DND-41 (cell line): ENCODE measurements around the gene TRIM9.

Experiments
- ATAC-seq: fragments of 200-7000 bp; cut with Tn5 transposase; 3 replicates; pipeline ENCODE4 v1.9.1; 2021; ENCODE audit warnings: low read depth; ENCODE audit not compliant: insufficient read depth
- DNase-seq: peaks from one replicate; pipeline ENCODE4 v3.0.0-alpha.2; 2020
- H2AFZ ChIP-seq: 2 replicates; pipeline ENCODE4 v1.6.0; 2012; ENCODE audit warnings: low read depth, low read length
- H3K27ac ChIP-seq: 2 replicates; pipeline ENCODE4 v1.5.1; 2012; ENCODE audit warnings: low read length, inconsistent platforms
- H3K27me3 ChIP-seq: fragments of 200-600 bp; sonication (generic); 2 replicates; pipeline ENCODE4 v1.6.0; 2012; ENCODE audit warnings: low read length, mild to moderate bottlenecking, inconsistent platforms; ENCODE audit not compliant: insufficient read depth, poor library complexity
- H3K36me3 ChIP-seq: 2 replicates; pipeline ENCODE4 v1.5.1; 2012; ENCODE audit warnings: low read length, inconsistent platforms; ENCODE audit not compliant: insufficient read depth
- H3K4me1 ChIP-seq: 2 replicates; pipeline ENCODE4 v1.5.1; 2012; ENCODE audit warnings: mild to moderate bottlenecking, low read length; ENCODE audit not compliant: insufficient read depth
- H3K4me2 ChIP-seq: 2 replicates; pipeline ENCODE4 v1.6.0; 2012; ENCODE audit warnings: mild to moderate bottlenecking, moderate library complexity, low read length, inconsistent platforms; ENCODE audit not compliant: insufficient read depth
- H3K4me3 ChIP-seq, 2 experiments: fragments of 200-600 bp in 1 of 2; shearing (Covaris generic) in 1 of 2; 2 replicates each; pipeline ENCODE4 v1.5.1; 2012 to 2016; ENCODE audit warnings: inconsistent platforms in 2 of 2, low read length in 2 of 2, mild to moderate bottlenecking in 2 of 2, low read depth in 1 of 2, moderate library complexity in 1 of 2
- H3K79me2 ChIP-seq: 2 replicates; pipeline ENCODE4 v1.6.0; 2012; ENCODE audit warnings: low read length, inconsistent platforms; ENCODE audit not compliant: insufficient read depth
- H3K9ac ChIP-seq: 2 replicates; pipeline ENCODE4 v1.6.0; 2012; ENCODE audit warnings: low read depth, mild to moderate bottlenecking, inconsistent platforms, low read length, moderate library complexity
- H3K9me3 ChIP-seq: 2 replicates; pipeline ENCODE4 v1.5.1; 2012; ENCODE audit warnings: low read length, moderate library complexity, mild to moderate bottlenecking, inconsistent platforms; ENCODE audit not compliant: insufficient read depth, severe bottlenecking
- H4K20me1 ChIP-seq: 2 replicates; pipeline ENCODE4 v1.6.0; 2012; ENCODE audit warnings: low read length; ENCODE audit not compliant: insufficient read depth
- CTCF ChIP-seq: IDR thresholded peaks from 2 replicates; pipeline ENCODE4 v1.5.1; 2012; ENCODE audit warnings: borderline replicate concordance, low read length, moderate library complexity, mild to moderate bottlenecking; ENCODE audit not compliant: poor library complexity, severe bottlenecking; ENCODE audit errors: extremely low read depth
- EZH2 ChIP-seq: IDR thresholded peaks from 3 replicates; pipeline ENCODE4 v1.6.1; 2012; ENCODE audit warnings: borderline replicate concordance, low read depth, mild to moderate bottlenecking, moderate library complexity, low read length, inconsistent platforms; ENCODE audit not compliant: severe bottlenecking

The TRIM9 gene

GRCh38 chr14:51074701-51075385 is 20.1 kb downstream of the TRIM9 start:
- Histone ChIP-seq H3K27ac (no peak overlapping the region), H3K9me3 (no peaks in the 10 kb centered on the region), H3K27me3 (no peaks in the 10 kb centered on the region), H3K79me2 (no peaks in the 10 kb centered on the region), H2AFZ (no peak overlapping the region), H3K36me3 (no peaks in the 10 kb centered on the region), H3K4me3 (no peak overlapping the region), H3K4me1 (no peaks in the 10 kb centered on the region), H4K20me1 (no peaks in the 10 kb centered on the region), H3K4me2 (no peak overlapping the region), H3K9ac (no peak overlapping the region)
- no peak for DNase-seq
- no peak for TF ChIP-seq EZH2
- TF ChIP-seq CTCF: no peak
- ATAC-seq: no peak

GRCh38 chr14:51073731-51074130 is 21.2 kb downstream of the TRIM9 start:
- TF ChIP-seq CTCF: no peak
- no peak for TF ChIP-seq EZH2
- no peak for ATAC-seq
- no peak overlapping the region for H3K4me2 ChIP-seq
- no peak for DNase-seq
- no peaks in the 10 kb centered on the region for H3K9me3 ChIP-seq
- H2AFZ ChIP-seq: no peak overlapping the region
- H3K27me3 ChIP-seq: no peaks in the 10 kb centered on the region
- no peaks in the 10 kb centered on the region for H4K20me1 ChIP-seq
- no peaks in the 10 kb centered on the region for H3K4me1 ChIP-seq
- no peak overlapping the region for H3K27ac ChIP-seq
- H3K9ac ChIP-seq: no peak overlapping the region
- no peaks in the 10 kb centered on the region for H3K79me2 ChIP-seq
- no peak overlapping the region for H3K4me3 ChIP-seq
- no peaks in the 10 kb centered on the region for H3K36me3 ChIP-seq

GRCh38 chr14:51072976-51073375 is 21.9 kb downstream of the TRIM9 start:
- ATAC-seq: no peak
- no peak overlapping the region for H2AFZ ChIP-seq
- no peaks in the 10 kb centered on the region for H3K9me3 ChIP-seq
- H3K79me2 ChIP-seq: no peaks in the 10 kb centered on the region
- no peak overlapping the region for H3K27ac ChIP-seq
- H3K4me2 ChIP-seq: no peak overlapping the region
- no peaks in the 10 kb centered on the region for H3K36me3 ChIP-seq
- no peak for DNase-seq
- no peak overlapping the region for H3K4me3 ChIP-seq
- no peaks in the 10 kb centered on the region for H3K4me1 ChIP-seq
- H3K9ac ChIP-seq: no peak overlapping the region
- no peaks in the 10 kb centered on the region for H4K20me1 ChIP-seq
- no peaks in the 10 kb centered on the region for H3K27me3 ChIP-seq
- TF ChIP-seq EZH2 (no peak), CTCF (no peak)
